Measurements from ENCODE around the gene SENP2.

GRCh38 chr3:185680231-185680630 lies 94.1 kb downstream of the SENP2 start:
- TF ChIP-seq, protein P1, sequence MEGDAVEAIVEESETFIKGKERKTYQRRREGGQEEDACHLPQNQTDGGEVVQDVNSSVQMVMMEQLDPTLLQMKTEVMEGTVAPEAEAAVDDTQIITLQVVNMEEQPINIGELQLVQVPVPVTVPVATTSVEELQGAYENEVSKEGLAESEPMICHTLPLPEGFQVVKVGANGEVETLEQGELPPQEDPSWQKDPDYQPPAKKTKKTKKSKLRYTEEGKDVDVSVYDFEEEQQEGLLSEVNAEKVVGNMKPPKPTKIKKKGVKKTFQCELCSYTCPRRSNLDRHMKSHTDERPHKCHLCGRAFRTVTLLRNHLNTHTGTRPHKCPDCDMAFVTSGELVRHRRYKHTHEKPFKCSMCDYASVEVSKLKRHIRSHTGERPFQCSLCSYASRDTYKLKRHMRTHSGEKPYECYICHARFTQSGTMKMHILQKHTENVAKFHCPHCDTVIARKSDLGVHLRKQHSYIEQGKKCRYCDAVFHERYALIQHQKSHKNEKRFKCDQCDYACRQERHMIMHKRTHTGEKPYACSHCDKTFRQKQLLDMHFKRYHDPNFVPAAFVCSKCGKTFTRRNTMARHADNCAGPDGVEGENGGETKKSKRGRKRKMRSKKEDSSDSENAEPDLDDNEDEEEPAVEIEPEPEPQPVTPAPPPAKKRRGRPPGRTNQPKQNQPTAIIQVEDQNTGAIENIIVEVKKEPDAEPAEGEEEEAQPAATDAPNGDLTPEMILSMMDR (IDR thresholded peaks at IDR 0.05): no peak
- TF ChIP-seq POLR2A (IDR thresholded peaks at IDR 0.05): no peak

All from uterus (tissue), 2 donors.